Activated naive CD8-positive, alpha-beta T cell treated with anti-CD3 and anti-CD28 coated beads for 36 hours (primary cell): ENCODE data around the gene TCF7L2. TPM values are rescaled to one million over a fixed set of nuclear protein-coding genes. Genes with fewer than 3 reads are reported as not detected.
"Not testable (repeated sequence)": the region's sequence is repeated elsewhere in the genome, so short reads cannot be mapped to it uniquely, and the experiment has no call there.

Experiments
- DNase-seq: peaks from one replicate; pipeline ENCODE4 v3.0.0; 2021
- H3K27ac Mint-ChIP-seq: one replicate; pipeline ENCODE4 v1.8.0; 2022; ENCODE audit warnings: mild to moderate bottlenecking, moderate library complexity, mixed read lengths
- H3K27me3 Mint-ChIP-seq: one replicate; pipeline ENCODE4 v1.8.0; 2022; ENCODE audit warnings: mild to moderate bottlenecking, mixed read lengths
- H3K36me3 Mint-ChIP-seq: one replicate; pipeline ENCODE4 v1.8.0; 2021; ENCODE audit warnings: mild to moderate bottlenecking, mixed read lengths
- H3K4me1 Mint-ChIP-seq: one replicate; pipeline ENCODE4 v1.8.0; 2021; ENCODE audit warnings: mixed read lengths
- H3K4me3 Mint-ChIP-seq: one replicate; pipeline ENCODE4 v1.8.0; 2022; ENCODE audit warnings: mild to moderate bottlenecking, moderate library complexity, mixed read lengths
- H3K9me3 Mint-ChIP-seq: one replicate; pipeline ENCODE4 v1.8.0; 2022; ENCODE audit warnings: mixed read lengths
- total RNA-seq, 2 experiments: library from RNA; stranded (reverse); gene quantifications; one replicate each; pipeline ENCODE4 v1.2.3, GENCODE V29; 2021

The TCF7L2 gene
- total RNA-seq, 2 experiments from 2014 or later: 1.1 to 1.5 TPM

DNA sequence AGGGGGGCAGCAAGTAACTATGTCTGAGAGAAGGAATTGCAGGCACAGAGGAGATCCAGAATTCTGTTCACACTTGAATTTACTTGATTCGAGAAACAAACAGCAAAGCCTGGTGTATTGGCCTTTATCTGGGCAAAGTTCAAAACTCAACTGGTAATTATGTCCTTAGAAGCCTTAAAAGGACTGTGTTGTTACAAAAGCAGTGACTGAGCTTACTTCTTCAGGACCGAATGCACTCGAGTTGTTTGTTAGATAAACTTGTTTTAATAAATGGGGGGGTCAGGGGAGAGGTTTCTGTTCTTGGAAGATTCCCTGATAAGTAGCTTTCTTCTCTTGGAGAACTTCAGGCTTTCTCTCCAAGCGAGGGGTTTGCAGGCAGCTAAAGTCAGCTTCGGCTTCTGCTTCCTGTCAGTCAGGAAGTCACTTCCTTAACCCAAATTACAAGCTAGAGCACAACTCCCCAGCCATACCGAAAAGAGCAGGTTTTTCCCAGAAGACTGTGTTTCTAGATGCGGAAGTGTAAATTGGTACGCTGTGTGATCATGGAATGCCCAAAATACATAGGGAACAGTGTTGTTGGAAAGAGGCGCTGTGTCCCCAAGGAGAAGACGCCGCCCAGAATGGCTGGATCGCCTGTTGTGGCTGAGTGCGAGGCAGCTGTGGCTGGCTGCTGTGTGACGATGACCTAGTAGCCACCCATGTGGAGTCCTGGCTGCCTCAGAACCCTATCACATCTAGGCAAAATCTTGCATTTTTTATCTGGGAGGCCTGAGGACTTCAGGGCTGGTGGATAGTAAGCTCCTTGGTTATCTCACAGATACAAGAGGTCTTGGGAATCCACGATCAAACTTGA, 110.4 kb downstream of the TCF7L2 start:
- Mint-ChIP-seq H3K36me3 (no peaks in the 10 kb centered on the region), H3K27me3 (no peaks in the 10 kb centered on the region), H3K27ac (no peak overlapping the region), H3K4me1 (no peaks in the 10 kb centered on the region), H3K9me3 (no peaks in the 10 kb centered on the region), H3K4me3 (no peak overlapping the region)
- no peak for DNase-seq

DNA sequence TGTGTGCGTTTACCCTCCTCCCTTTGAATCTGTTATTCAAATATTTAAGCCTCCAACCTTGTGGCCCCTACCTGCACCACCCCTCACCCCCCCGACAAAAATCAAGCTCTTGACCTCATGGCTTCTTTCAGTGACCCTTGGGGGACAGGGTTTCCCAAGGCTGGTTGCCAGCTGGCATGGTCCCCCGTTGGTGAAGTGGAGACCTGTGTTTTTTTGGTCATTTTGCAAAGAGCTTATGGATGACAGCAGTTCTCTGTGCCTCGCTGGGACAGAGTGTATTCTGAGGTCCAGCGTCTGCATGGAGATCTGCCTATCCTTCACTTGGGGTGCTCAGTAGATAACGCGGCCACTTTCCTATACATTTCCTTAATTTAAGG, 111.0 kb downstream of the TCF7L2 start:
- Mint-ChIP-seq H3K4me1 (no peaks in the 10 kb centered on the region), H3K27ac (no peak overlapping the region), H3K9me3 (no peaks in the 10 kb centered on the region), H3K36me3 (no peaks in the 10 kb centered on the region), H3K27me3 (no peaks in the 10 kb centered on the region), H3K4me3 (no peak overlapping the region)
- DNase-seq: no peak

DNA sequence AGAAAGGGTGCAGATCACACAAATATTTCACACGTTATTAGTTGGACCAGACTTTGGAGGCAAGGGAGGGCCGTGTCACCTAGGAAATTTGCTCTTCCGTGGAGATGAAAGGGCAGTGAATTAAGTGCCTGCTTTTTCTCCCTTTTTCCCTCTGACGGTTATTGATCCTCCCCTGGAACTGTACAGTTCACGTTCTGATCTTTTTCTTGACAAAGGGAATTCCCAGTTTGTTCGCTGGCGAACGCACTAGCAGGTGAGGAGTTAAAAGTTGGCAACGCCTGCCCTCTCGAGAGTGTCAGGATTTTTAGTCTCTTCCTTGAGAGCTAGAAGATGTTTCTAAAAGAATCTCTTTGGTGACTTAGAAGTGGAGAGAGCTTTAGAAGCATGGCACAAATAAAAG, 111.5 kb downstream of the TCF7L2 start:
- Mint-ChIP-seq H3K4me3 (no peak overlapping the region), H3K27ac (no peak overlapping the region), H3K9me3 (no peaks in the 10 kb centered on the region), H3K27me3 (no peaks in the 10 kb centered on the region), H3K36me3 (no peaks in the 10 kb centered on the region), H3K4me1 (no peaks in the 10 kb centered on the region)
- DNase-seq: no peak

GRCh38 chr10:113063043-113063967, 113.3 kb downstream of the TCF7L2 start:
- Mint-ChIP-seq H3K4me1 (no peaks in the 10 kb centered on the region), H3K27ac (no peak overlapping the region), H3K36me3 (no peaks in the 10 kb centered on the region), H3K9me3 (no peaks in the 10 kb centered on the region), H3K27me3 (no peaks in the 10 kb centered on the region), H3K4me3 (no peak overlapping the region)
- DNase-seq: no peak

DNA sequence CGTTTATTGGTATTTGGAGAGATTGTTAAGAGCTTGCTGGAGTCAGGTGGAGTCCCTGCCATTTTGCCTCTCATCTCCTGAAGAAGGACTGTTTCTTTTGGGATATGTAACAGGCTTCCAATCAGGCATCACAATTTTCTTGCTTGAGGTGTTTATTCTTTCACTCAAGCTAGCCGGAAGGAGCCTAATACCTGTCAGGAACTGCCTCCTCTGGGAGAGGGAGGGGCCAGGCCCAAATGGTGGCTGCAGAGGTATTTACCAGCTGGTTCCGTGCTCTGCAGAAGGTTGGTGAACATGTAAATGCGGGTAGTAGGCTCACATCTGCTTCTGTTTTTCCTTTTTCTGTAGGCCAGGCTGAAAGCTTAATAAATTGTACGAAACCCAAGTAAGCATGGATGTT, 114.0 kb downstream of the TCF7L2 start:
- no peak overlapping the region for H3K4me3 Mint-ChIP-seq
- no peaks in the 10 kb centered on the region for H3K9me3 Mint-ChIP-seq
- no peak overlapping the region for H3K27ac Mint-ChIP-seq
- no peaks in the 10 kb centered on the region for H3K36me3 Mint-ChIP-seq
- no peaks in the 10 kb centered on the region for H3K27me3 Mint-ChIP-seq
- DNase-seq: no peak
- no peaks in the 10 kb centered on the region for H3K4me1 Mint-ChIP-seq

- H3K27me3 Mint-ChIP-seq, DNase-seq, H3K4me1 Mint-ChIP-seq, H3K36me3 Mint-ChIP-seq, H3K9me3 Mint-ChIP-seq, H3K27ac Mint-ChIP-seq, H3K4me3 Mint-ChIP-seq: not testable (repeated sequence)
These were observed 116.1 kb downstream of the TCF7L2 start for GRCh38 chr10:113066120-113066519.

- H3K9me3 Mint-ChIP-seq: no peaks in the 10 kb centered on the region
- no peaks in the 10 kb centered on the region for H3K4me1 Mint-ChIP-seq
These were observed 116.7 kb downstream of the TCF7L2 start for GRCh38 chr10:113066561-113067312.

GRCh38 chr10:113067501-113067900, 117.5 kb downstream of the TCF7L2 start:
- no peaks in the 10 kb centered on the region for H3K9me3 Mint-ChIP-seq
- H3K27me3 Mint-ChIP-seq: no peaks in the 10 kb centered on the region
- H3K4me3 Mint-ChIP-seq: no peak overlapping the region
- no peaks in the 10 kb centered on the region for H3K4me1 Mint-ChIP-seq
- no peak for DNase-seq
- H3K27ac Mint-ChIP-seq: no peak overlapping the region
- H3K36me3 Mint-ChIP-seq: no peaks in the 10 kb centered on the region

More at GRCh38 chr10:113066561-113067312, 116.7 kb downstream of the TCF7L2 start:
- Mint-ChIP-seq H3K4me3 (no peak overlapping the region), H3K27me3 (no peaks in the 10 kb centered on the region), H3K36me3 (no peaks in the 10 kb centered on the region), H3K27ac (no peak overlapping the region)
- DNase-seq: no peak

DNA sequence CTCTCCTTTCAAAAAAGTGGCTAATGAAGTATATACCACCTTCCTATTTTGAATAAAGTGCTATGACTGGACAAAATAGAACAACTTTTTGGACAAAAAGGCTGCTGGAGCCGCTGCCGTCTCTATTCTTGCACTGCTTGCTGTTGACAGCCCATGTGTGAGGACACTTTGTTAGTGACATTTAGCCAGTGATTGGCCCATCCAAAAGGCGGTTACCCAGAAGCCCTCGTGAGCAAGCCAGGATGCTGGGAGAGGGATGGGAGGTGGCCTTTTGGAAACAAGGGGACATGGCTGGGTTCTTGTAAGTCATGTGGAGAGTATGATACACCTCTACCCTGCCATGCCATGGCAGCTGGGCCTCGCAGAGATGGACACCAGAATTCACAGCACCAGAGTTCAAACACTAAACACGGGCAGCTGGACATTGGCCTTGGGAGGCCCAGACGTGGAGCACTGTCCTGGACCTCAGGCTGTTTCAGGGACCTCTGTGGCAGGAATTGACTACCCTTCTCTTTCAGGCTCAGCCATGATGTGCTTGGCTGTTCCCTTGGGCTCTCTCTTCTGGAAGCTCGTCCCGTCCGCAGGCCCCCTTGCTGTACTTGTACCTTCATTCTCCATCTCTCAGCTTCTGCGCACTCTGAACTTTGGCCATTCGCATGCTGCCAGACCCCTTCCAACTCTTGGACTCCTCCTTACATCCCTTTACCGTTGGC, 118.3 kb downstream of the TCF7L2 start:
- H3K36me3 Mint-ChIP-seq: no peaks in the 10 kb centered on the region
- DNase-seq: no peak
- H3K27ac Mint-ChIP-seq: no peak overlapping the region
- no peaks in the 10 kb centered on the region for H3K4me1 Mint-ChIP-seq
- no peaks in the 10 kb centered on the region for H3K9me3 Mint-ChIP-seq
- H3K4me3 Mint-ChIP-seq: no peak overlapping the region
- H3K27me3 Mint-ChIP-seq: no peaks in the 10 kb centered on the region

GRCh38 chr10:113069595-113069994, 119.5 kb downstream of the TCF7L2 start:
- no peaks in the 10 kb centered on the region for H3K27me3 Mint-ChIP-seq
- H3K4me3 Mint-ChIP-seq: no peak overlapping the region
- H3K9me3 Mint-ChIP-seq: no peaks in the 10 kb centered on the region
- no peaks in the 10 kb centered on the region for H3K36me3 Mint-ChIP-seq
- no peak for DNase-seq
- H3K27ac Mint-ChIP-seq: no peak overlapping the region
- no peaks in the 10 kb centered on the region for H3K4me1 Mint-ChIP-seq

DNA sequence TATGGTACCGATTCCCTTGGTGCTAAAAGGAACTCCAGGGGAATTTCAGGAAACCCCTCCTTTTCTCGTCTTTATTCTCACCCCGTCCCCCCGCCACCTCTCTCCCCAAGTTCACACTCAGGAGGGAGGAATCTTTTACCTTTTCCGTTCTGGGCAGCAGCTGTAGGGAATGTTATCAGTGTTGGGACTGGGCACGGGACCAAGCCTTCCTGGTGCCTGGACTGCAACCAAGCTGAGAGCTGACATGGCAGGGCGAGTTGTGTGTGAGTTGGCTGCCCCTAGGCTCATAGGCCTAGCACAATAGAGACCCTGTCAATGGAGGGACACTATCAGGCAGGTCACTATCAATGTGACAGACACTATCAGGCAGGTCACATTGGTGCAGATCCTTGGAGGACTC, 121.4 kb downstream of the TCF7L2 start:
- H3K36me3 Mint-ChIP-seq: no peaks in the 10 kb centered on the region
- no peak overlapping the region for H3K4me3 Mint-ChIP-seq
- H3K27ac Mint-ChIP-seq: no peak overlapping the region
- no peak for DNase-seq
- no peaks in the 10 kb centered on the region for H3K27me3 Mint-ChIP-seq
- H3K9me3 Mint-ChIP-seq: no peaks in the 10 kb centered on the region
- no peaks in the 10 kb centered on the region for H3K4me1 Mint-ChIP-seq

DNA sequence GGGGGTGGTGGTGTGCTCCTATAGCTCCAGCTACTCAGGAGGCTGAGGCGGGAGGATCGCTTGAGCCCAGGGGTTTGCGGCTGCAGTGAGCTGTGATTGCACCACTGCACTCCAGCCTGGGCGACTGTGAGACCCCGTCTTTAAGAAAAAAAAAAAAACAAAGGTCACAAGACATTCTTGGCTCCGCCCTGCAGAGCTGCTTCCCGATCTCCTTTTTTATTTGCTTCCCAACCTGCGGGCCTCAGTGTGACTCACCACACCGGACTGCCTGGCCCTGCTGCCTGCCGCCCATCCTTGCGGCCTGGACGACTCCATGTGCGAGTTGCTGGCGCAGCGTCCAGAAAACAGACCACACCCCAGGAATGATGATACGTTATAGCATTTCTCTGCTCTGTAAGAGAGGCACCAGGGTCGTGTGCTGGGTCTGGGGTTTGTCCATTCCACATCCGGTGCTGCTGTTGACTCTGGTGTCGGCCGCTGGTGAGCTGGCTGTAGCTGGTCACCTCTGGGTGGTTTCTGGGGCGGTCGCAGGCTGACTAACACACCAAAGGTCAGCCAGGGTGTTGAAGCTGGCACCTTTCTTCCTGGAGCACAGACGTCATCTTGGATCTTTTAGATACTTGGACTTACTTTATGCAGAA, 123.6 kb downstream of the TCF7L2 start:
- Mint-ChIP-seq H3K27me3 (no peaks in the 10 kb centered on the region), H3K27ac (no peak overlapping the region), H3K9me3 (no peaks in the 10 kb centered on the region), H3K4me1 (no peaks in the 10 kb centered on the region), H3K4me3 (no peak overlapping the region), H3K36me3 (no peaks in the 10 kb centered on the region)
- no peak for DNase-seq

- Mint-ChIP-seq H3K4me1 (no peaks in the 10 kb centered on the region), H3K27ac (no peak overlapping the region), H3K36me3 (no peaks in the 10 kb centered on the region), H3K27me3 (no peaks in the 10 kb centered on the region), H3K9me3 (no peaks in the 10 kb centered on the region), H3K4me3 (no peak overlapping the region)
- no peak for DNase-seq
These were observed 126.9 kb downstream of the TCF7L2 start for GRCh38 chr10:113076949-113077348.

DNA sequence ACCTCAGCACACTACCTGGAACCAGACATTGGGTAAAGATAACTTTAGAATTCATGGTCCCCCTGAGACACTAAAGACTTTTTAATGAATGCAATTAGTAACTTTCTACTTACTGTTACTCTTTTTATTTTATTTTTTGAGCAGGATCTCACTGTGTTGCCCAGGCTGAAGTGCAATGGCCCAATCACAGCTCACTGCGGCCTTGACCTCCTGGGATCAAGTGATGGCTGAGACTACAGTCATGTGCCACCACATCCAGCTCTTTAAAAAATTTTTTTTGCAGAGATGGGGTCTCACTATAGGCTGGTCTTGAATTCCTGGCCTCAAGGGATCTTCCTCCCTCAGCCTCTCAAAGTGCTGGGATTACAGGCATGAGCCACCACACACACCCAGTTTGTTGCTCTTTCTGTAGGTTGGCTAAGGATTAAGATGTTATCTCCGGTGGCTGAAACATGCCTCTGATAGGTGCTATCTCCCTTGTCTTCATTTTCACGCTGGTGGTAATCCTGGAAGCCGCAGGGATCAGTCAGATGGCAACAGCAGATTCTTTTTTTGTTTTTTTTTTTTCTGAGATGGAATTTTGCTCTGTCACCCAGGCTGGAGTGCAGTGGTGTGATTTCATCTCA, 128.3 kb downstream of the TCF7L2 start:
- DNase-seq: no peak
- Mint-ChIP-seq H3K4me3 (no peak overlapping the region), H3K27ac (no peak overlapping the region), H3K4me1 (no peaks in the 10 kb centered on the region), H3K36me3 (no peaks in the 10 kb centered on the region), H3K9me3 (no peaks in the 10 kb centered on the region), H3K27me3 (no peaks in the 10 kb centered on the region)
